Thyroid gland (tissue), 4 donors: ENCODE measurements around the gene HOXB9.

Source experiments
- CTCF ChIP-seq, 6 experiments: fragments of 200-600 bp in 3 of 6; fragments of 450-650 bp in 3 of 6; sonication (generic) in 3 of 6; IDR thresholded peaks; one replicate each; pipeline ENCODE4 v1.5.1; 2016 to 2019; ENCODE audit warnings: antibody characterized with exemption in 6 of 6, mild to moderate bottlenecking in 2 of 6, inconsistent platforms in 1 of 6, moderate library complexity in 1 of 6
- POLR2A ChIP-seq, 2 donors: fragments of 450-650 bp; IDR thresholded peaks; one replicate each; pipeline ENCODE4 v1.6.1; 2017; ENCODE audit warnings: antibody characterized with exemption in 2 of 2, mild to moderate bottlenecking in 2 of 2, moderate library complexity in 1 of 2

- TF ChIP-seq CTCF (IDR thresholded peaks at IDR 0.05) (no peak), POLR2A (IDR thresholded peaks at IDR 0.05) (no peak)
Observed at GRCh38 chr17:48594538-48595277, 31.4 kb downstream of the HOXB9 start.
